GM12878 (cell line): ENCODE data around the gene AGAP1.

Experiments
- BRCA1 ChIP-seq: IDR thresholded peaks from 2 replicates; pipeline ENCODE4 v1.6.1; 2011; ENCODE audit warnings: low read depth, low read length, improper control_type of control experiment
- CEBPB ChIP-seq, 2 experiments: fragments of 150-350 bp in 1 of 2; IDR thresholded peaks; 2 replicates each; pipeline ENCODE4 v1.6.1; 2012 to 2014; ENCODE audit warnings: low read depth in 2 of 2, low read length in 2 of 2, borderline replicate concordance in 1 of 2, inconsistent platforms in 1 of 2
- CTCF ChIP-seq, 3 experiments: IDR thresholded peaks in 2 of 3; conservative IDR thresholded peaks in 1 of 3; 2 replicates each; pipeline ENCODE4 v1.5.1; 2011; ENCODE audit warnings: low read depth in 3 of 3, low read length in 3 of 3, mild to moderate bottlenecking in 3 of 3, control low read depth in 2 of 3, moderate library complexity in 2 of 3, inconsistent platforms in 1 of 3, mixed read lengths in 1 of 3; ENCODE audit not compliant: control insufficient read depth in 2 of 3, insufficient read depth in 1 of 3; ENCODE audit errors: extremely low read depth in 1 of 3
- NBN ChIP-seq: fragments of 450-650 bp; IDR thresholded peaks from 2 replicates; pipeline ENCODE4 v1.6.1; 2016
- POLR2A ChIP-seq: IDR thresholded peaks from 2 replicates; pipeline ENCODE4 v1.6.1; 2011; ENCODE audit warnings: low read depth, mild to moderate bottlenecking, low read length
- POLR2AphosphoS5 ChIP-seq: IDR thresholded peaks from 2 replicates; pipeline ENCODE4 v1.6.1; 2011; ENCODE audit warnings: mild to moderate bottlenecking, low read length, inconsistent platforms
- RAD21 ChIP-seq: IDR thresholded peaks from 2 replicates; pipeline ENCODE4 v1.6.1; 2011; ENCODE audit warnings: mild to moderate bottlenecking, low read depth, low read length, moderate library complexity; ENCODE audit not compliant: insufficient read depth
- SP1 ChIP-seq: IDR thresholded peaks from one replicate; pipeline ENCODE4 v1.6.1; 2011; ENCODE audit warnings: low read depth, low read length
- TCF7 ChIP-seq: IDR thresholded peaks from 2 replicates; pipeline ENCODE4 v1.6.1; 2014; ENCODE audit warnings: antibody characterized with exemption, borderline replicate concordance
- YY1 ChIP-seq: IDR thresholded peaks from 2 replicates; pipeline ENCODE4 v1.6.1; 2011; ENCODE audit warnings: low read depth, mild to moderate bottlenecking, low read length

GRCh38 chr2:236001854-236002253 is 508.0 kb downstream of the AGAP1 start:
- TF ChIP-seq POLR2AphosphoS5, result no peak
- TF ChIP-seq BRCA1, result no peak
- TF ChIP-seq TCF7, result no peak
- no peak for TF ChIP-seq CTCF (IDR thresholded peaks at IDR 0.05 in 2 of 3, conservative IDR thresholded peaks at IDR 0.05 in 1 of 3; ENCODE audit: control insufficient read depth in 2 of 3, extremely low read depth in 1 of 3, insufficient read depth in 1 of 3, low read depth in 3 of 3, low read length in 3 of 3)
- no peak for TF ChIP-seq POLR2A
- TF ChIP-seq YY1, result no peak
- TF ChIP-seq NBN, result no peak
- no peak for TF ChIP-seq RAD21
- no peak for TF ChIP-seq SP1
- TF ChIP-seq CEBPB (IDR thresholded peaks at IDR 0.05; ENCODE audit: borderline replicate concordance in 1 of 2, low read depth in 2 of 2, low read length in 2 of 2), result no peak
